Breast epithelium (tissue), 3 donors: ENCODE measurements around the gene FAM163B.

Source experiments
- CTCF ChIP-seq, 3 donors: fragments of 450-650 bp; IDR thresholded peaks; one replicate each; pipeline ENCODE4 v1.5.1; 2016 to 2017; ENCODE audit warnings: antibody characterized with exemption in 3 of 3, mild to moderate bottlenecking in 3 of 3, moderate library complexity in 3 of 3
- POLR2A ChIP-seq: fragments of 450-650 bp; IDR thresholded peaks from one replicate; pipeline ENCODE4 v1.6.1; 2016; ENCODE audit warnings: antibody characterized with exemption, mild to moderate bottlenecking, moderate library complexity

GRCh38 chr9:133640160-133640559 lies 31.0 kb upstream of the FAM163B start:
- TF ChIP-seq CTCF (IDR thresholded peaks at IDR 0.05): no peak
- TF ChIP-seq POLR2A: no peak
